Measurements from ENCODE around the gene SLC9A4. TPM values are rescaled to one million over a fixed set of nuclear protein-coding genes. Genes with fewer than 3 reads are reported as not detected.

Gene SLC9A4
- total RNA-seq, 1 donor from 2014 or later: 0.18 TPM

GRCh38 chr2:102492006-102492405 is 19.0 kb downstream of the SLC9A4 start:
- intact Hi-C loops (cut with micrococcal nuclease): no loop called here

GRCh38 chr2:102494570-102494969 is 21.5 kb downstream of the SLC9A4 start:
- intact Hi-C loops (cut with micrococcal nuclease): no loop called here

- intact Hi-C loops (cut with micrococcal nuclease): no loop called here
Measured at GRCh38 chr2:102498414-102498813, 25.4 kb downstream of the SLC9A4 start.

GRCh38 chr2:102499558-102499957 is 26.5 kb downstream of the SLC9A4 start:
- intact Hi-C loops (cut with micrococcal nuclease): no loop called here

GRCh38 chr2:102502576-102502975 is 29.6 kb downstream of the SLC9A4 start:
- intact Hi-C loops (cut with micrococcal nuclease): no loop called here

DNA sequence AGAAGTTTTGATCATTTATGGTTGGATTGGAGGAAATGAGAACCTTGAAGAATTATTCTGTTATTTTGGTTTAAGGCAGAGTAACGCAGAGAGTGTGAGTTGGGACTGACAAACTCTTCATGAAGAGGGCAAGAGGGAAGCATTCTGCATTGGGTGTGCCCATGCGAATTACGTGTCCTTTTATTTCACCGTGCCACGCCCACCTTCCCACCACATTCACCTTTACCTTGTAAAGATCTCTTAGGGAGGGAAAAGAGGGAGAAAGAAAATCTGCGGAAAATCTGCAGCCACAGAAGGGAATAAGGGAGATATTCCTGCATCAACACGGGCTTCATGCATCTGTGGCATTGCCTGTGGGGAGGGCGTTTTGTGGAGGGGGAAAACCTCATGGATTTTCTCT is 31.8 kb downstream of the SLC9A4 start:
- intact Hi-C loops (cut with micrococcal nuclease): no loop called here

- intact Hi-C loops (cut with micrococcal nuclease): no loop called here
Measured at GRCh38 chr2:102505290-102505689, 32.3 kb downstream of the SLC9A4 start.

DNA sequence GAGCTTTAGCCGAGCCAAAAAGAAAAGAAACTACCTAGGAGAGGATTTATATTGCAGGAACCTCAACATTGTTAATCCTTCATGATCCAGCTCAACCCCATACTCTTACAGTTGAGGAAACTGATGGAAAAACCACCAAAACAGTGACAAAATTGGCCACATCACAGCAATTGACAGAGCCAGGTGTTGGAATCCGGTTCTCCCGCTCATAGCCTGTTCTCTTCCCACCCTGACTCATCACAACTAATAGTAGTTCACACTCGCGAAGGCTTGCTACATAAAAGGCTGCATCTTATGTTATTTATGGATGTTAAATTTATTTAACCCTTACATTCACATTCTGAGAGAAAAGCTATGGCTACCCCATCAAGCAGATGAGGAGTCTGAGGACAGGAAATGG is 33.7 kb downstream of the SLC9A4 start:
- intact Hi-C loops (cut with micrococcal nuclease): no loop called here

- intact Hi-C loops (cut with micrococcal nuclease): no loop called here
Measured at GRCh38 chr2:102508863-102509262, 35.8 kb downstream of the SLC9A4 start.

GRCh38 chr2:102509749-102510148 is 36.7 kb downstream of the SLC9A4 start:
- intact Hi-C loops (cut with micrococcal nuclease): no loop called here

DNA sequence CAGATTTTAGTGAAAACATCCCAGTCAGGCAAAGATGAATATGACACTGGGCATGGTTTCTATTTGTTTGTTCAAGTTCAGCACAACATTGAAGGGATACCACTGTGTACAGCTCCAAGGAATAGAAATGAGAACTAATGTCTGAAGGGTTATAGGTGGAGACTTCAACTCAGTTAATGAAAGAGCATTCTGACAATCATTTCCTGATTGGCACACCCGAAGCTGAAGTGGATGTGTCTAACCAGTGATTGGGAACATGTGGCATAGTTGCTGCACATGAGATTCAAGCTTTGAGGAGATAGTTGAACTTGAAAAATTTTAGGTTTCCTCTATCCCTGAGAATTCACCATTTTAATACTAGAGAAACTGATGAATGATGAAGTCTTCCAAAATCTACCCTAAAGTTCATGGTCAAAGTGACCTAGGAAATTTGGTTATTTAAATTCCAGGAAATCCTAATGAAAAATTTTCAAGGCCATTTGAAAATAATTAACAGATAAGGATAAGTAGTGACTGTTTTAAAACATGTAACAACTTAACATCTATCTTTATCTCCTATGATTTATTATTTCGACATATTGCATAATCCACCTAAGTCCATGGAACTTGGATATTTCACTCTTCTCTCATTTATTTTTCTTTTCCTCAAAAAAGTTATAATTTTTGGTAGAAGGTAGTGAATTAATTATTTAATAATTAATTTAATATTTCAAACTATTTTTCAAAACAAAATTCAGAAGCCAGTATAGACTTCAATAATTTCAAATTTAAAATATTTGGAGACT is 38.0 kb downstream of the SLC9A4 start:
- intact Hi-C loops (cut with micrococcal nuclease): no loop called here

- intact Hi-C loops (cut with micrococcal nuclease): no loop called here
Measured at GRCh38 chr2:102512161-102512560, 39.1 kb downstream of the SLC9A4 start.

- intact Hi-C loops (cut with micrococcal nuclease): no loop called here
Measured at GRCh38 chr2:102513355-102513939, 40.4 kb downstream of the SLC9A4 start.

- intact Hi-C loops (cut with micrococcal nuclease): no loop called here
Measured at GRCh38 chr2:102514061-102514785, 41.2 kb downstream of the SLC9A4 start.

GRCh38 chr2:102515851-102516250 is 42.8 kb downstream of the SLC9A4 start:
- intact Hi-C loops (cut with micrococcal nuclease): no loop called here

GRCh38 chr2:102518170-102518569 is 45.1 kb downstream of the SLC9A4 start:
- intact Hi-C loops (cut with micrococcal nuclease): no loop called here

GRCh38 chr2:102520009-102520408 is 47.0 kb downstream of the SLC9A4 start:
- intact Hi-C loops (cut with micrococcal nuclease): loop anchor here (5.0 to 10.0 kb wide), 2 partner anchors 95 to 182 kb away; partner anchors contain the start of gene SLC9A2

- intact Hi-C loops (cut with micrococcal nuclease): loop anchor here (5.0 to 10.0 kb wide), 2 partner anchors 94 to 182 kb away; partner anchors contain the start of gene SLC9A2
Measured at GRCh38 chr2:102520801-102521200, 47.8 kb downstream of the SLC9A4 start.

GRCh38 chr2:102522162-102522561 is 49.1 kb downstream of the SLC9A4 start:
- intact Hi-C loops (cut with micrococcal nuclease): loop anchor here (5.0 to 10.0 kb wide), 2 partner anchors 93 to 180 kb away; partner anchors contain the start of gene SLC9A2

DNA sequence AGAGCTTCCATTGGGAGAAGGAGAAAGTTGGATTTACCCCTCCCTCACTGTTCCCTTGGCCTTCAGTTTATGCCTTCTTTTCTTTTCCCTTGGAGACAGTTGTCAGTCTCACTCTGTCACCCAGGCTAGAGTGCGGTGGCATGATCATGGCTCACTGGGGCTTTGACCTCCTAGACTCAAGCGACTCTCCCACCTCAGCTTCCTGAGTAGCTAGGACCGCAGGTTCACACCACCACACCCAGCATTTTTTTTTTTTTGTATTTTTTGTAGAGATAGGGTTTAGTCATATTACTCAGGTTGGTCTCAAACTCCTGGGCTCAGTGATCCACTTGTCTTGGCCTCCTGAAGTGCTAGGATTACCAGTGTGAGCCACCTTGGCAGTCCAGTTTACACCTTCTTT is 49.9 kb downstream of the SLC9A4 start:
- intact Hi-C loops (cut with micrococcal nuclease): loop anchor here (5.0 to 10.0 kb wide), 2 partner anchors 92 to 179 kb away; partner anchors contain the start of gene SLC9A2

GRCh38 chr2:102523651-102524050 is 50.6 kb downstream of the SLC9A4 start:
- intact Hi-C loops (cut with micrococcal nuclease): loop anchor here (5.0 to 10.0 kb wide), 2 partner anchors 91 to 179 kb away; partner anchors contain the start of gene SLC9A2

DNA sequence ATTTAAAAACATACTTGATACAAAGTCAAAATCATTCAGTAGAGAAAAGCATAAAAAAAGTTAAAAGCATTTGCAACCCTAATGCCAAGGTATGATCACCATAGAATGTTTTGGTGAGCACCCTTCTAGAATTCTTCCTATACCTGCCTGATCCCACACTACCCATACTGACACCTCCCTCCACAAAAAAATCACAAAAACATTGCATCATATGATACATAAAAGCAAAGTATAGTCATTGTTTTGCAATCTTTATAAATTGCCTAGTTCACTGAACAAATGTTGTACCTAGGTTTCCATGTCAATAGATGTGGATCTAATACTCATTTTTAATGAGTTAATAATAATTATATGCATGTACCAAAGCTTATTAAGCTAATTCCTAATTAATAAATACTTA is 54.1 kb downstream of the SLC9A4 start:
- intact Hi-C loops (cut with micrococcal nuclease): loop anchor here (10.0 kb wide), 1 partner anchor 88 kb away; the partner anchor contains the start of gene SLC9A2

Data from T-helper 2 cell treated with Interferon-gamma antibody and Interleukin-4, amounts not matched to agents 100 ng/mL and 5 ng/mL, for 36 hours (primary cell).